Measurements from ENCODE around the gene PKP4. TPM values are rescaled to one million over a fixed set of nuclear protein-coding genes. Genes with fewer than 3 reads are reported as not detected.

PKP4 gene
- total RNA-seq, 4 donors from 2014 or later, result 64.1 to 152 (median 90.2) TPM

- peaks cover 46% of the 10 kb centered on the region for H3K36me3 ChIP-seq
- H3K4me1 ChIP-seq, result no peaks in the 10 kb centered on the region
- H3K9me3 ChIP-seq, result no peaks in the 10 kb centered on the region
- no peak for DNase-seq (ENCODE audit: low spot score in 2 of 2)
- H3K27me3 ChIP-seq, result no peaks in the 10 kb centered on the region
- TF ChIP-seq POLR2AphosphoS5 (IDR thresholded peaks at IDR 0.05), result no peak
- no peak for TF ChIP-seq EP300 (IDR thresholded peaks at IDR 0.05)
- TF ChIP-seq CTCF (IDR thresholded peaks at IDR 0.05), result no peak
- TF ChIP-seq POLR2A (IDR thresholded peaks at IDR 0.05), result no peak
- H3K27ac ChIP-seq, result no peak overlapping the region
- no peak overlapping the region for H3K4me3 ChIP-seq
- WGBS, result 47% methylated on average over 1 of the region's 1 CpG
Measured at GRCh38 chr2:158659483-158659882, 202.7 kb downstream of the PKP4 start.

- 94% methylated on average over 14 of the region's 14 CpGs for WGBS
- Histone ChIP-seq H3K36me3 (peaks cover 49% of the 10 kb centered on the region), H3K4me3 (no peak overlapping the region), H3K9me3 (no peaks in the 10 kb centered on the region), H3K27me3 (no peaks in the 10 kb centered on the region), H3K27ac (no peak overlapping the region), H3K4me1 (no peaks in the 10 kb centered on the region)
- no peak for TF ChIP-seq CTCF (IDR thresholded peaks at IDR 0.05)
- TF ChIP-seq POLR2AphosphoS5 (IDR thresholded peaks at IDR 0.05), result no peak
- TF ChIP-seq EP300 (IDR thresholded peaks at IDR 0.05), result no peak
- no peak for TF ChIP-seq POLR2A (IDR thresholded peaks at IDR 0.05)
- no peak for DNase-seq (ENCODE audit: low spot score in 2 of 2)
Measured at GRCh38 chr2:158661231-158661630, 204.5 kb downstream of the PKP4 start.

GRCh38 chr2:158662421-158662820 is 205.7 kb downstream of the PKP4 start:
- H3K9me3 ChIP-seq, result no peaks in the 10 kb centered on the region
- TF ChIP-seq EP300 (IDR thresholded peaks at IDR 0.05) (no peak), CTCF (IDR thresholded peaks at IDR 0.05) (no peak), POLR2AphosphoS5 (IDR thresholded peaks at IDR 0.05) (no peak), POLR2A (IDR thresholded peaks at IDR 0.05) (no peak)
- WGBS, result 93% methylated on average over 6 of the region's 6 CpGs
- no peak overlapping the region for H3K27ac ChIP-seq
- peaks cover 61% of the 10 kb centered on the region for H3K36me3 ChIP-seq
- no peak for DNase-seq (ENCODE audit: low spot score in 2 of 2)
- no peak overlapping the region for H3K4me3 ChIP-seq
- no peaks in the 10 kb centered on the region for H3K4me1 ChIP-seq
- no peaks in the 10 kb centered on the region for H3K27me3 ChIP-seq

GRCh38 chr2:158663796-158664195 is 207.0 kb downstream of the PKP4 start:
- WGBS, result 94% methylated on average over 6 of the region's 6 CpGs
- no peaks in the 10 kb centered on the region for H3K4me1 ChIP-seq
- no peak overlapping the region for H3K27ac ChIP-seq
- TF ChIP-seq POLR2A (IDR thresholded peaks at IDR 0.05) (no peak), EP300 (IDR thresholded peaks at IDR 0.05) (no peak), POLR2AphosphoS5 (IDR thresholded peaks at IDR 0.05) (no peak), CTCF (IDR thresholded peaks at IDR 0.05) (no peak)
- H3K27me3 ChIP-seq, result no peaks in the 10 kb centered on the region
- H3K36me3 ChIP-seq, result peaks cover 64% of the 10 kb centered on the region
- H3K9me3 ChIP-seq, result no peaks in the 10 kb centered on the region
- no peak overlapping the region for H3K4me3 ChIP-seq
- no peak for DNase-seq (ENCODE audit: low spot score in 2 of 2)

GRCh38 chr2:158664987-158665386 is 208.2 kb downstream of the PKP4 start:
- Histone ChIP-seq H3K36me3 (peaks cover 67% of the 10 kb centered on the region), H3K4me1 (no peaks in the 10 kb centered on the region), H3K27ac (no peak overlapping the region), H3K27me3 (no peaks in the 10 kb centered on the region), H3K9me3 (no peaks in the 10 kb centered on the region), H3K4me3 (no peak overlapping the region)
- 16% methylated on average over 3 of the region's 3 CpGs for WGBS
- no peak for TF ChIP-seq POLR2AphosphoS5 (IDR thresholded peaks at IDR 0.05)
- no peak for TF ChIP-seq CTCF (IDR thresholded peaks at IDR 0.05)
- no peak for TF ChIP-seq POLR2A (IDR thresholded peaks at IDR 0.05)
- no peak for TF ChIP-seq EP300 (IDR thresholded peaks at IDR 0.05)
- no peak for DNase-seq (ENCODE audit: low spot score in 2 of 2)
